PC-9 (cell line): Measurements from ENCODE around the gene NCK1. TPM values are rescaled to one million over a fixed set of nuclear protein-coding genes. Genes with fewer than 3 reads are reported as not detected.

Source experiments
- Bru-seq: library from RNA; stranded (reverse); fragments of 400-500 nt; gene quantifications from one replicate; lab custom pipeline; 2021; lab: Mats Ljungman, UMichigan
- BruChase-seq, 2 experiments: library from RNA; stranded (reverse); fragments of 400-500 nt; gene quantifications; one replicate each; lab custom pipeline; 2021; lab: Mats Ljungman, UMichigan
- BruUV-seq: library from RNA; stranded (reverse); fragments of 400-500 nt; replicated peaks from 2 replicates; lab custom pipeline; 2021; lab: Mats Ljungman, UMichigan
- CTCF ChIA-PET: fragments of 300-600 bp; sonication (Branson Sonifier 250); formaldehyde crosslinking; loops from one replicate; lab custom pipeline; 2022; ENCODE audit warnings: antibody characterized with exemption; lab: Charles Lee
- POLR2A ChIA-PET: fragments of 300-600 bp; sonication (Branson Sonifier 250); formaldehyde crosslinking; loops from one replicate; lab custom pipeline; 2022; ENCODE audit warnings: antibody characterized with exemption; ENCODE audit not compliant: unreplicated experiment; lab: Charles Lee
- DNase-seq, 2 experiments: peaks; one replicate each; pipeline versions ENCODE4 v3.0.0 to v3.0.0-alpha.2; 2015 to 2022; ENCODE audit warnings: mixed read lengths in 1 of 2
- H2AFZ ChIP-seq: fragments of 200-600 bp; sonication (generic); 2 replicates; pipeline ENCODE4 v1.8.1; 2017; ENCODE audit warnings: antibody characterized with exemption
- H3F3A ChIP-seq: fragments of 200-600 bp; sonication (generic); 2 replicates; pipeline ENCODE4 v1.8.1; 2017; ENCODE audit warnings: antibody characterized with exemption, mild to moderate bottlenecking, low read depth; ENCODE audit not compliant: insufficient read depth
- H3K27ac ChIP-seq: fragments of 200-600 bp; sonication (generic); 2 replicates; pipeline ENCODE4 v1.6.1; 2016; ENCODE audit warnings: mixed run types
- H3K27me3 ChIP-seq: fragments of 200-600 bp; sonication (generic); 2 replicates; pipeline ENCODE4 v1.6.1; 2016; ENCODE audit warnings: low read depth, mixed run types; ENCODE audit not compliant: insufficient read depth
- H3K36me3 ChIP-seq: fragments of 200-600 bp; sonication (generic); 2 replicates; pipeline ENCODE4 v1.6.1; 2016; ENCODE audit warnings: low read depth, mixed run types
- H3K4me1 ChIP-seq: fragments of 200-600 bp; sonication (generic); replicated peaks from 2 replicates; pipeline ENCODE4 v1.6.1; 2016; ENCODE audit warnings: mixed run types; ENCODE audit not compliant: insufficient read depth
- H3K4me2 ChIP-seq: fragments of 200-600 bp; sonication (generic); 2 replicates; pipeline ENCODE4 v1.6.1; 2017; ENCODE audit warnings: mixed run types
- H3K4me3 ChIP-seq: fragments of 200-600 bp; sonication (generic); 2 replicates; pipeline ENCODE4 v1.6.1; 2016; ENCODE audit warnings: mixed run types
- H3K79me2 ChIP-seq: fragments of 200-600 bp; sonication (generic); 2 replicates; pipeline ENCODE4 v1.6.1; 2017; ENCODE audit warnings: low read depth, mixed run types
- H3K9me2 ChIP-seq: fragments of 200-600 bp; sonication (generic); 2 replicates; pipeline ENCODE4 v1.8.1; 2017; ENCODE audit warnings: mild to moderate bottlenecking; ENCODE audit not compliant: insufficient read depth
- H3K9me3 ChIP-seq: fragments of 200-600 bp; sonication (generic); 2 replicates; pipeline ENCODE4 v1.8.1; 2016; ENCODE audit warnings: low read depth; ENCODE audit not compliant: insufficient read depth
- H4K20me1 ChIP-seq: fragments of 200-600 bp; sonication (generic); 2 replicates; pipeline ENCODE4 v1.8.1; 2017; ENCODE audit not compliant: insufficient read depth
- EZH2 ChIP-seq: fragments of 200-600 bp; sonication (generic); IDR thresholded peaks from 2 replicates; pipeline ENCODE4 v1.8.0; 2017; ENCODE audit warnings: antibody characterized with exemption, low read depth
- intact Hi-C: fragments of 100-400 bp; cut with micrococcal nuclease; formaldehyde crosslinking; loops from one replicate; pipeline ENCODE4 v1.10.0; 2022; ENCODE audit not compliant: unreplicated experiment
- long read RNA-seq: library from polyadenylated mRNA; stranded (forward); transcript quantifications from one replicate; pipeline ENCODE4 v2.0.0, GENCODE V29; 2022
- total RNA-seq: library from RNA; stranded (reverse); gene quantifications from 2 replicates; pipeline ENCODE4 v1.2.3, GENCODE V29; 2021
- TF ChIP-seq, protein P1 (sequence below): fragments of 200-600 bp; sonication (generic); conservative IDR thresholded peaks from 2 replicates; pipeline ENCODE4 v1.6.1; 2017; ENCODE audit warnings: mixed run types, antibody characterized with exemption, mild to moderate bottlenecking, moderate library complexity

NCK1 gene
- total RNA-seq (42.7 and 71.4 TPM in 2 replicates), Bru-seq, nascent RNA (percentile 88 among the genes with signal in this experiment), BruChase-seq, experiment 1, labeled RNA remaining after a 2-hour chase (percentile 78 among the genes with signal in this experiment), BruChase-seq, experiment 2, labeled RNA remaining after a 6-hour chase (percentile 59 among the genes with signal in this experiment)
- long read RNA-seq, transcript NCK1-207 (4 exons, 1,971 nt), result minor isoform, 6 of 38 reads
- long read RNA-seq, transcript NCK1-201 (4 exons, 1,937 nt), result major isoform, 24 of 38 reads
- long read RNA-seq, partial matches to known transcripts, result 2 of 38 reads
- long read RNA-seq, other reads (novel, unspliced or antisense), result 3 of 38 reads

DNA sequence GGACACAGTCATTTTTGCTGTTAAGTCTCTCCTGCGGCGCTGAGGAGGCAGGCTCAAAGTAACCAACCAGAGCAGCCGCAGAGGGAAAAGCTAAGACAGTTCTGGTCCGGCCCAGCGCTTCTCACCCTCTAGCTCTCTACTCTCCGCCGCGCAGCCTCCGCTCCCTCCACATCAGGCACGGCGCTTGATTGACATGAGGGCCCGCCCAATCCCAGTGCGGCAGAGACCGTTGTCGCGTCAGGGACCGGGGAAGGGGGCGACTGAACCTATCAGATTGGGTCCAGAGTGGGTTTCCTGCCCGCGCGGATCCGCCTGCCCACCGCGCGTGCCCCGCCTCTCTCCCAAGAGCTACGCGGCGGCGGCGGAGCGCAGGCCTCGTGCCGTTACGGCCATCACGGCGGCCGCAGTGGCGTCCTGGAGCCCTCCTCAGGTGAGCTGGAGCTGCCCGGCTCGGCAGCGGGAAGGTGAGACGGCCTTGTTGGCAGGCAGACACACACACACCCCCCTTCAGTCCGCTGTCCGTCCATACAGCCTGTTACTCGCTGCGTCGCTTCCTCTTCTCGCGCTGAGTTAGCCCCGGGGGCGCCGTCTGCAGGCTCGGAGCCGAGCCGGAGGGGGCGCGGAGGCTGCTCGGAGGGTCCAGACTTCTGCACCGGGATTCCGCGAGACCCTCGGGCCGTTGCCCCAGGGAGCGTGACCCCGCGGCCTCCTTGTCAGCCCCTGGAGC is at the start of gene NCK1:
Gene NCK1, plus strand, starts transcription at position 319 of the 727 bp plus-strand sequence. CDS start 65,794 bp downstream, outside the sequence.
- POLR2A ChIA-PET, result interaction anchor here (0.5 to 1.8 kb wide), 10 partner anchors 23 to 666 kb away, joined by 3 to 25 read pairs (median 4); partner anchors contain the start of genes MSL2 and STAG1
- no peaks in the 10 kb centered on the region for H3K9me3 ChIP-seq
- peaks cover 20% of the 10 kb centered on the region for H3K4me1 ChIP-seq
- peak within 1 kb of the TSS; percentile 88 for H3K4me2 ChIP-seq
- H3K27me3 ChIP-seq, result no peaks in the 10 kb centered on the region
- peaks cover 15% of the 10 kb centered on the region for H3F3A ChIP-seq
- BruUV-seq, result no TSS peak
- TF ChIP-seq, protein P1, sequence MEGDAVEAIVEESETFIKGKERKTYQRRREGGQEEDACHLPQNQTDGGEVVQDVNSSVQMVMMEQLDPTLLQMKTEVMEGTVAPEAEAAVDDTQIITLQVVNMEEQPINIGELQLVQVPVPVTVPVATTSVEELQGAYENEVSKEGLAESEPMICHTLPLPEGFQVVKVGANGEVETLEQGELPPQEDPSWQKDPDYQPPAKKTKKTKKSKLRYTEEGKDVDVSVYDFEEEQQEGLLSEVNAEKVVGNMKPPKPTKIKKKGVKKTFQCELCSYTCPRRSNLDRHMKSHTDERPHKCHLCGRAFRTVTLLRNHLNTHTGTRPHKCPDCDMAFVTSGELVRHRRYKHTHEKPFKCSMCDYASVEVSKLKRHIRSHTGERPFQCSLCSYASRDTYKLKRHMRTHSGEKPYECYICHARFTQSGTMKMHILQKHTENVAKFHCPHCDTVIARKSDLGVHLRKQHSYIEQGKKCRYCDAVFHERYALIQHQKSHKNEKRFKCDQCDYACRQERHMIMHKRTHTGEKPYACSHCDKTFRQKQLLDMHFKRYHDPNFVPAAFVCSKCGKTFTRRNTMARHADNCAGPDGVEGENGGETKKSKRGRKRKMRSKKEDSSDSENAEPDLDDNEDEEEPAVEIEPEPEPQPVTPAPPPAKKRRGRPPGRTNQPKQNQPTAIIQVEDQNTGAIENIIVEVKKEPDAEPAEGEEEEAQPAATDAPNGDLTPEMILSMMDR, result no peak
- no peak for TF ChIP-seq EZH2
- intact Hi-C loops, result loop anchor here (1.0 to 5.0 kb wide), 5 partner anchors 43 to 152 kb away; partner anchors contain the start of genes IL20RB, SLC35G2 and STAG1
- H4K20me1 ChIP-seq, result peaks cover 11% of the 10 kb centered on the region; the same call in 1 of the 2 replicates
- DNase-seq, result peak; percentile 92 to 99
- peak within 1 kb of the TSS; percentile 96 for H2AFZ ChIP-seq
- no peaks in the 10 kb centered on the region; the same call in 1 of the 2 replicates for H3K36me3 ChIP-seq
- CTCF ChIA-PET, result interaction anchor here (0.6 to 3.1 kb wide), 5 partner anchors 23 to 1285 kb away, joined by 3 to 23 read pairs (median 8); partner anchors contain the start of gene STAG1
- peak within 1 kb of the TSS; percentile 86 for H3K4me3 ChIP-seq
- no peaks in the 10 kb centered on the region for H3K9me2 ChIP-seq
- H3K27ac ChIP-seq, result peak within 1 kb of the TSS; percentile 82
- H3K79me2 ChIP-seq, result peaks cover 72% of the 10 kb centered on the region

DNA sequence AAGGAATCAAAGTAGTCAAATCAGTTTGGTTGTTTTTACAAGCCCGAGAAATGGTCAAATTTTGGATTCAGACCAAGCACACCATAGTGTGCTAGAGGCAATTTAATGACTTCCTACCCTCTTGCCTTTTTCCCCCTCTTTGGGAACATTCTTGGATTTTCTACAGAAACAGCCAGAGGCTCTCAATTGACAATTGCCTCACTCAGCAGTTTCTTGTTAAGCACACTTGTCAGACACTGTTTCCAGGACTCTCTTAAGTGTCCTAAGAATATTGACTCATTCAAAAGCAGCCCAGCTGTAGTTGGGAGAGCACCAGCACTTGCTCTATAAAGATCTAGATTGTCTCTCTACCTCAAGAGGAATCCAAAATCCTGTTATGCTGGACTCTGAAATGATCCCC is 44.6 kb upstream of the NCK1 start:
- no TSS peak for BruUV-seq
- no peak for TF ChIP-seq EZH2
- TF ChIP-seq, protein P1, result no peak
- intact Hi-C loops, result no loop called here

More for the DNA sequence above, 44.6 kb upstream of the NCK1 start:
- peaks cover 32% of the 10 kb centered on the region for H3K79me2 ChIP-seq
- H3K4me1 ChIP-seq, result peaks cover 19% of the 10 kb centered on the region
- H3K4me2 ChIP-seq, result no peak overlapping the region
- no peaks in the 10 kb centered on the region for H3K36me3 ChIP-seq
- no peaks in the 10 kb centered on the region for H3K9me2 ChIP-seq
- no peak overlapping the region for H3K4me3 ChIP-seq
- H3F3A ChIP-seq, result peaks cover 3% of the 10 kb centered on the region; the same call in 1 of the 2 replicates
- ChIA-PET CTCF (interaction anchor here (0.6 kb wide), 1 partner anchor 216 kb away, joined by 3 read pairs; no protein-coding TSS in a partner anchor), POLR2A (no interaction called here)
- no peak overlapping the region for H2AFZ ChIP-seq
- peaks cover 11% of the 10 kb centered on the region; the same call in 1 of the 2 replicates for H4K20me1 ChIP-seq
- no peak for DNase-seq
- no peak overlapping the region for H3K27ac ChIP-seq
- H3K9me3 ChIP-seq, result no peaks in the 10 kb centered on the region
- no peaks in the 10 kb centered on the region for H3K27me3 ChIP-seq
